ENCODE measurements around the gene CNTRL. TPM values are rescaled to one million over a fixed set of nuclear protein-coding genes. Genes with fewer than 3 reads are reported as not detected.
"Not testable (repeated sequence)": the region's sequence is repeated elsewhere in the genome, so short reads cannot be mapped to it uniquely, and the experiment has no call there.

The CNTRL gene
- total RNA-seq, 1 experiment from 2014 or later = 18.7 TPM

GRCh38 chr9:121178676-121179372 is 104.1 kb downstream of the CNTRL start:
- no peak for DNase-seq (ENCODE audit: extremely low read depth, low read depth)

- not testable (repeated sequence) for DNase-seq (ENCODE audit: extremely low read depth, low read depth)
These were observed 104.6 kb downstream of the CNTRL start for GRCh38 chr9:121179373-121179721.

- no peak for DNase-seq (ENCODE audit: extremely low read depth, low read depth)
These were observed 105.4 kb downstream of the CNTRL start for GRCh38 chr9:121179930-121180681.

GRCh38 chr9:121182101-121182836 is 107.5 kb downstream of the CNTRL start:
- DNase-seq (ENCODE audit: extremely low read depth, low read depth) = no peak

GRCh38 chr9:121182989-121183388 is 108.2 kb downstream of the CNTRL start:
- DNase-seq (ENCODE audit: extremely low read depth, low read depth) = no peak

- DNase-seq (ENCODE audit: extremely low read depth, low read depth) = no peak
These were observed 109.1 kb downstream of the CNTRL start for GRCh38 chr9:121183666-121184423.

GRCh38 chr9:121184463-121184862 is 109.7 kb downstream of the CNTRL start:
- DNase-seq (ENCODE audit: extremely low read depth, low read depth) = no peak

GRCh38 chr9:121185178-121185745 is 110.5 kb downstream of the CNTRL start:
- DNase-seq (ENCODE audit: extremely low read depth, low read depth) = no peak

- DNase-seq (ENCODE audit: extremely low read depth, low read depth) = no peak
These were observed 111.1 kb downstream of the CNTRL start for GRCh38 chr9:121185774-121186403.

- DNase-seq (ENCODE audit: extremely low read depth, low read depth) = no peak
These were observed 113.0 kb downstream of the CNTRL start for GRCh38 chr9:121187636-121188305.

GRCh38 chr9:121189006-121189405 is 114.3 kb downstream of the CNTRL start:
- no peak for DNase-seq (ENCODE audit: extremely low read depth, low read depth)

GRCh38 chr9:121189660-121190059 is 114.9 kb downstream of the CNTRL start:
- no peak for DNase-seq (ENCODE audit: extremely low read depth, low read depth)

GRCh38 chr9:121191235-121191634 is 116.5 kb downstream of the CNTRL start:
- DNase-seq (ENCODE audit: extremely low read depth, low read depth) = no peak

GRCh38 chr9:121192518-121192917 is 117.8 kb downstream of the CNTRL start:
- no peak for DNase-seq (ENCODE audit: extremely low read depth, low read depth)

- no peak for DNase-seq (ENCODE audit: extremely low read depth, low read depth)
These were observed 118.3 kb downstream of the CNTRL start for GRCh38 chr9:121192959-121193640.

- no peak for DNase-seq (ENCODE audit: extremely low read depth, low read depth)
These were observed 120.0 kb downstream of the CNTRL start for GRCh38 chr9:121194730-121195129.

- DNase-seq (ENCODE audit: extremely low read depth, low read depth) = no peak
These were observed 121.6 kb downstream of the CNTRL start for GRCh38 chr9:121196389-121196788.

- DNase-seq (ENCODE audit: extremely low read depth, low read depth) = no peak
These were observed 122.4 kb downstream of the CNTRL start for GRCh38 chr9:121197132-121197531.

- DNase-seq (ENCODE audit: extremely low read depth, low read depth) = no peak
These were observed 123.8 kb downstream of the CNTRL start for GRCh38 chr9:121198512-121199042.
